Measurements from ENCODE around the gene ACAA2.

DNA sequence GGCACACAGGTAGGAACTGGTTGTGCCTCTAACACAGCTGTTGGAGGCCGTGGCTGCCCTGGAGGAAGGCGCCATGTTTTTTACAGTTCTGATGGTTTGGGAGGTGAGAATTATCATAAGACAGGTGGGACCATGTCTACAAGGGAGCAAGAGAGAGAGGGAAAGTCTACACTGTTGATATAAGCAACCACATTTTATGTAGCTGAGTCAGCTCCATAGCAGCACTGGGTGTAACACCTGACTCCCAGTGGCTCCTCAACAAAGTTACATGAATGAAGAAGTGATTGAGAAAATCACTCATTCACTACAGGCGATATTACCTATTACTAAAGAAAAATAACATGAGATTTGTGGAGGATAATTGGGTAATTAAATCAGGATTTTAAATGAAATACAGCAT, 41.3 kb upstream of the ACAA2 start:
- TF ChIP-seq, protein P1, sequence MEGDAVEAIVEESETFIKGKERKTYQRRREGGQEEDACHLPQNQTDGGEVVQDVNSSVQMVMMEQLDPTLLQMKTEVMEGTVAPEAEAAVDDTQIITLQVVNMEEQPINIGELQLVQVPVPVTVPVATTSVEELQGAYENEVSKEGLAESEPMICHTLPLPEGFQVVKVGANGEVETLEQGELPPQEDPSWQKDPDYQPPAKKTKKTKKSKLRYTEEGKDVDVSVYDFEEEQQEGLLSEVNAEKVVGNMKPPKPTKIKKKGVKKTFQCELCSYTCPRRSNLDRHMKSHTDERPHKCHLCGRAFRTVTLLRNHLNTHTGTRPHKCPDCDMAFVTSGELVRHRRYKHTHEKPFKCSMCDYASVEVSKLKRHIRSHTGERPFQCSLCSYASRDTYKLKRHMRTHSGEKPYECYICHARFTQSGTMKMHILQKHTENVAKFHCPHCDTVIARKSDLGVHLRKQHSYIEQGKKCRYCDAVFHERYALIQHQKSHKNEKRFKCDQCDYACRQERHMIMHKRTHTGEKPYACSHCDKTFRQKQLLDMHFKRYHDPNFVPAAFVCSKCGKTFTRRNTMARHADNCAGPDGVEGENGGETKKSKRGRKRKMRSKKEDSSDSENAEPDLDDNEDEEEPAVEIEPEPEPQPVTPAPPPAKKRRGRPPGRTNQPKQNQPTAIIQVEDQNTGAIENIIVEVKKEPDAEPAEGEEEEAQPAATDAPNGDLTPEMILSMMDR (IDR thresholded peaks at IDR 0.05): no peak
- TF ChIP-seq POLR2A (IDR thresholded peaks at IDR 0.05): no peak
